ENCODE results near the gene IL6R.

- TF ChIP-seq CTCF (IDR thresholded peaks at IDR 0.05) (no peak), EP300 (IDR thresholded peaks at IDR 0.05) (no peak), POLR2AphosphoS5 (IDR thresholded peaks at IDR 0.05) (no peak), POLR2A (IDR thresholded peaks at IDR 0.05) (no peak)
These were observed 4.8 kb upstream of the IL6R start for GRCh38 chr1:154400381-154400801.
